HK-2 (cell line): ENCODE data around the gene MYBL2.
A peak's percentile ranks its signal among the peaks of the same experiment; 100 is the strongest.
"Not testable (repeated sequence)": the region's sequence is repeated elsewhere in the genome, so short reads cannot be mapped to it uniquely, and the experiment has no call there.

Source experiments
- DNase-seq: peaks from one replicate; pipeline ENCODE4 v3.0.0-alpha.2; 2018; ENCODE audit not compliant: unreplicated experiment

Gene MYBL2

GRCh38 chr20:43666376-43667328, at the start of gene MYBL2:
TSS of gene MYBL2 (plus strand) at chr20:43667114. CDS start at chr20:43667284, 170 bp downstream.
- DNase-seq: peak; percentile 85

DNA sequence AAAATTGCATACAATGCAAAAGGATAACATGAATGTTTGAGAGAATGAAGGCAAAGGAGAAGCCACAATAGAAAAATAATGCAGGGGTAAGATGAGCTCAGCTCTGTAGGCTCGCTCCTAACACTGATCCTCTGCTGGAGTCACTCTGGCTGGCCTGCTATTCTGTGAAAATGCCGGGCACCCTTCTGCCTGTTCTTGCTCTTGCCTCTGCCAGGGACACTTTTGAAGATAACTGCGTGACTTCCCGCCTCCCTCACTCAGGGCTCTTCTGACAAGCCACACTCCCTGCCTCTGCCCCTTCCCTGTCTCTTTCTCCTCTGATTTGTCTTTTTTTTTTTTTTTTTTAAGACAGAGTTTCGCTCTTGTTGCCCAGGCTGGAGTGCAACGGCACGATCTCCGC, 35.3 kb upstream of the MYBL2 start:
- DNase-seq: no peak

DNA sequence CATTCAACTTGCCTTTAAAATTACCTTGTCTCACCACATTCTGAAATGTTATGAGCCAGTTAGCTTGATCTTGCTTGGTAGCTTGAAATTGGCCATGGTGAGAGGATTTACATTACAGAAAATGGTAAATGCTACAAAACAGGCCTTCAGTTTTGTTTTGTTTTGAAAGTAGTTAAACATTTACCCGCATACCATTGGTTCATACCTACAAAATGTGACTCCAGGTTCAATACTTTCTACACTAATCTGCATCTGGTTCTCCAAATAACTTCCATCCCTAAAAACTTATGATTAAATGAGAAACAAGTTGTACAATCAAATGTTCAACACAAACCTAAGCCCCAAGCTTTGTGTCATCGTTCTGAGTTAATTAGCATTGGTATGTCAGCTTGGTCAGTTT, 30.5 kb upstream of the MYBL2 start:
- no peak for DNase-seq

DNA sequence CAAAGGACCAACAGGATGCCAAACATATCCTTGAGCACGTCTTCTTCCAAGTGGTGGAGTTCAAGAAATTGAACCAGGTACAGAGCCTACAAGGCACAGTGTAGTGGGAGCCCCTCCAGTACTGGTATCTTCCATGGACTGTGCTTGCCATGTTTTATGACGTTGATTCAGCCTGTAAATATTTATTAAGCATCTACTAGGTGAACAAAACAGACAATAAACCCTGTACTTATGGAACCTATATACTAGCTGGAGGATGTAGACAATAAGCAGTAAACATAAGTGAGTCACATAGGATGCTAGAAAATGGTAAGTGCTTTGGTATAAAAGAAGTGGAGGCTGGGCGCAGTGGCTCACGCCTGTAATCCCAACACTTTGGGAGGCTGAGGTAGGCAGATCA, 24.4 kb upstream of the MYBL2 start:
- DNase-seq: no peak

DNA sequence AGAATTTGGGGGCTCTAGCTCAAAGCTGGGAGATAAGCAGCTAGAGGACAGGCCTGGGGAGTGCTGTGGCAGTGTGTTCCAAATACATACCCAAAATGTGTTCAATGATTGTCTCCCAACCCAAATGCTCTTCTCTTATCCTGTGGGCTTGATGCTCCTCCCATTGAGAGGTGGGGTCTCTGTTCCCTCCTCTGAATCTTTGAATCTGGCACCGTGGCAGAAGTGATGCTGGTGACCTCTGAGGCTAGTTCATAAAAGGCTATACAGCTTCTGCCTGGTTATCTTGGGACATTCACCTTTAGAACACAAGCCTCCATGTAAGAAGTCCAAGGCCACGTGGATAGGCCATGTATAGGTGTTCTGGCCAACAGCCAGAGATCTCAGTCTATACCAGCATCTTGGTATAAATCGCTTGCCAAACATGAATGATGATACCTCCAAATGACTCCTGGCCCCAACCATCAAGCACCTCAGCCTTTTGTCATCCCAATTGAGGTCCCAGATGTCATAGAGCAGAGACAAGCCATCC, 15.9 kb upstream of the MYBL2 start:
- no peak for DNase-seq

DNA sequence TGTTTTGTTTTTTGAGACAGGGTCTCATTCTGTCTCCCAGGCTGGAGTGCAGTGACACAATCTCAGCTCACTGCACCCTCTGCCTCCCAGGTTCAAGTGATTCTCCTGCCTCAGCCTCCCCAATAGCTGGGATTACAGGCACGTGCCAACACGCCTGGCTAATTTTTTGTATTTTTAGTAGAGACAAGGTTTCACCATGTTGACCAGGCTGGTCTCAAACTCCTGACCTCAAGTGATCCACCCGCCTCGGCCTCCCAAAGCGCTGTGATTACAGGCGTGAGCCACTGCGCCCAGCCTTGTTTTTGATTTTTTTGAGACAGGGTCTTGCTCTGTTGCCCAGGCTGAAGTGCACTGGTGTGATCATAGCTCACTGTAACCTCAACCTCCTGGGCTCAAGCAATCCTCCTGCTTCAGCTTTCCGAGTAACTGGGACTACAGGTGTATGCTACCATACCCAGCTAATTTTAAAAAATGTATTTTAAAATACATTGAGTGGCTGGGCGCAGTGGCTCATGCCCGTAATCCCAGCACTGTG, 15.2 kb upstream of the MYBL2 start:
- DNase-seq: not testable (repeated sequence)

DNA sequence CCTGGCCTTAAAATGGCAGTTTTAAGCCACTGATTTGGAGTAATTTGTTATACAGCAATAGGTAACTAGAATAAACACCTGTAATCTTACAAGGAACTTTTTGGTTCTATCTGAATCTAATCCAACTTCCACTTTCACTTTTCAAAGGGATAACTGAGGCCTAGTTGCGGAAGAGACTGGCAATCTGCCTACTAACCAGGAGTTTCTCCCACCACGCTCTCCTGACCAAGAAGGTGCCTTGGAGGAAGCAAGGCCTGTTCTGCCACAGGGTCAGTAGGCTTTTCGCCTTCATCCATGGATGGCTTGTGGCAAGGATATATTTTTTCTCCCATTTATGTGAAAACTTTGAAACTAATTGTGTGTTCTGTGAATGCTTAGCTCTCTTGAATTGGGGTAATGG, 12.9 kb upstream of the MYBL2 start:
- DNase-seq: no peak

DNA sequence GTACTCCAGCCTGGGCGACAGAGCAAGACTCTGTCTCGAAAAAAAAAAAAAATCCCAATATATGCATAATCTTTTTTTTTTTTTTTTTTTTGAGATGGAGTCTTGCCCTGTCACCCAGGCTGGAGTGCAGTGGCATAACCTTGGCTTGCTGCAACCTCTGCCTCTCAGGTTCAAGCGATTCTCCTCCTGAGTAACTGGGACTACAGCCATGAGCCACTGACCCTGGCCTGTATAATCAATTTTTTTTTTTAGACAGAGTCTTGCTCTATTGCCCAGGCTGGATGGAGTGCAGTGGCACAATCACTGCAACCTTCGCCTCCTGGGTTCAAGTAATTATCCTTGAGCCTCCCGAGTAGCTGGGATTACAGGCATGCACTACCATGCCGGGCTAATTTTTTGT, 11.7 kb upstream of the MYBL2 start:
- not testable (repeated sequence) for DNase-seq

GRCh38 chr20:43655937-43656336, 11.0 kb upstream of the MYBL2 start:
- DNase-seq: no peak

DNA sequence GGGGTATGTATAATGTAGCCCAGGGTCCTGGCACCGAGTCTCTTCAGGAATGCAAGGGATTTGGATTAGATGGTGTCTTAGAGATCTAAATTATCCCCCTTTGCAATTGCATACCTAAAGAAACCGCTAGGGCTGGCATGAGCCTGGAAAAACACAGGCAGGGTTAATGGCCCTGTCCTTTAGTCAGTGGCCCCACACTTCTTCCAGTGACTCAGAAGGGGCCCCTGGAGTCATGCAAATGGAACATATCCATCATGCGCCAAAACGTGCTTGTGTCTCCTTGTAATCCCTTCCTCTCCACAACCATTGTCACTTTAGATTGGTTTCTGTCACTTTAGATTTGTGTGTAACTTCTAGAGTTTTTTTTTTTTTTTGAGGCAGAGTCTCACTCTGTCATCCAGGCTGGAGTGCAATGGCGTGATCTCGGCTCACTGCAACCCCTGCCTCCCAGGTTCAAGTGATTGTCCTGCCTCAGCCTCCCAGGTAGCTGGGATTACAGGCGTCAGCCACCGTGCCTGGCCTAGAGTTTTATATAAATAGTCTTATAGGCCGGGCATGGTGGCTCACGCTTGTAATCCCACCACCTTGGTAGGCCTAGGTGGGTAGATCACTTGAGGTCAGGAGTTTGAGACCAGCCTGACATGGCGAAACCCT, 8.7 kb upstream of the MYBL2 start:
- peak; percentile 73 for DNase-seq

- DNase-seq: no peak
These were observed 8.0 kb upstream of the MYBL2 start for GRCh38 chr20:43658723-43659419.

GRCh38 chr20:43662943-43663655, 3.8 kb upstream of the MYBL2 start:
- DNase-seq: no peak

- no peak for DNase-seq
These were observed 1.3 kb upstream of the MYBL2 start for GRCh38 chr20:43665466-43666176.

DNA sequence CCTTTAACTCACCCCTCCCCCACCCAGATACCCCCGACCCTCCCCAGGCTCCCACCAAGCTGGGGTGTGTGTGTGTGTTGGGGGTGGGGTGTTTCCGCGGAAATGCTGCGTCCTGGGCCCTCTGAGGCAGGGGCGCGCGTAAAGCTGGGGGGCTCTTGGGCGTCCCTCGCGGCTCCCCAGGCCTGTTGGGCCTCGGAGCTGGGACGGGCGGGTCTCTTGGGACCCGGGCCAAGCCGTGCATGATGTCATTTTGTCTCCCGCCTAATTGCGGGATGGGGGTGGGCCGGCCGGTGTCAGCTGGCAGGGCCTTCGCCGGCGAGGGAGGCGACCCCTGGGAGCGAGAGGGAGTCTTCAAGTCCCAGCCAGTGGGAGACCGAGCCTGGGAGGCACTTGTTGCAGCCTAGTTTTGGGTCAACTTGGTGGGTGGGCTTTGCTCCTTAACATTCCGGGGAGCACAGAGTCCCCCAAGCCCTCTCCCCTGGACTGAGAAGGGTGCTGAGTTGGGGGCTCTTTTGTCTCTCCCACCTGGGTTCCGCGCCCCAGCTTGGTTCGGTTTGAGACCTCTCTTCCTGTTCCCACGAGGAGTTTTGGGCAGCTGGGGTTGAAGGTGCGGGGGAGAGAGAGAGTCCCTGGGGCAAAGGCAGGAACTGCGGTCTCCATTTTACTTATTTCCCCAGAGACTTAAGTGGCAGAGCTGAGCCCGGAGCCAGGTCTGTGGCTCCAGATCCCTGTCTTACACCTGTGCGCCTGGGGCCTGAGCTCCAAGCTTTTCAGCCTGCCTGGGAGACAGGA, 623 bp downstream of the MYBL2 start:
- DNase-seq: peak; percentile 54

GRCh38 chr20:43669332-43669731, 2.4 kb downstream of the MYBL2 start:
- DNase-seq: peak; percentile 71

GRCh38 chr20:43670423-43670822, 3.5 kb downstream of the MYBL2 start:
- DNase-seq: no peak

DNA sequence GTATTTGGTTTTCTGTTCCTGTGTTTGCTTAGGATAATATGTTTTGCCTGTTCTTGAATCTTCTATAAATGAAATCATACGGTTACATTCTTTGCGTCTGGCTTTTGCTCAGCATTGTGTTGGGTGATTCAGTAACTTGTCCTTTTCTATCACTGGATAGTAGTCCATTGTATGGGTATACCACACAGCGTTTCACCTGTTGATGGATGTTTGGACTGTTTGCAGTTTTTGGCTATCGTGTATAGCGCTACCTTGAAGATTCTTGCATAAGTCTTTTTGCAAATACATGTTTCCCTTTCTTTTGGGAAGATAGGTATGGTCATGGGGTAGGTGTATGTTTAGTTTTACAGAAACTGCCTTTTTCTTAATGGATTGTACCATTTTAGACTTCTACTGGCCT, 9.5 kb downstream of the MYBL2 start:
- no peak for DNase-seq

GRCh38 chr20:43680981-43681380, 14.1 kb downstream of the MYBL2 start:
- no peak for DNase-seq

- no peak for DNase-seq
These were observed 14.6 kb downstream of the MYBL2 start for GRCh38 chr20:43681468-43681942.

- no peak for DNase-seq
These were observed 15.1 kb downstream of the MYBL2 start for GRCh38 chr20:43681991-43682410.
